Measurements from ENCODE around the gene ARFGEF3. TPM values are rescaled to one million over a fixed set of nuclear protein-coding genes. Genes with fewer than 3 reads are reported as not detected.

Gene ARFGEF3
- total RNA-seq, 6 experiments from 2014 or later = 0.06 to 0.19 (median 0.08) TPM

GRCh38 chr6:138291849-138292181, 130.1 kb downstream of the ARFGEF3 start:
- Mint-ChIP-seq H3K27me3 (ENCODE audit: insufficient read depth) (no peaks in the 10 kb centered on the region; the same call in 1 of the 2 replicates), H3K4me1 (ENCODE audit: low read depth) (peaks cover 65% of the 10 kb centered on the region), H3K4me3 (no peak overlapping the region), H3K36me3 (ENCODE audit: low read depth) (no peaks in the 10 kb centered on the region), H3K27ac (no peak overlapping the region), H3K9me3 (no peaks in the 10 kb centered on the region)
- no peak for DNase-seq
- no peak for TF ChIP-seq CTCF (IDR thresholded peaks at IDR 0.05)

- peaks cover 63% of the 10 kb centered on the region for H3K4me1 Mint-ChIP-seq (ENCODE audit: low read depth)
- H3K9me3 Mint-ChIP-seq = no peaks in the 10 kb centered on the region
- no peaks in the 10 kb centered on the region; the same call in 1 of the 2 replicates for H3K27me3 Mint-ChIP-seq (ENCODE audit: insufficient read depth)
- H3K4me3 Mint-ChIP-seq = no peak overlapping the region
- no peak for DNase-seq
- H3K36me3 Mint-ChIP-seq (ENCODE audit: low read depth) = no peaks in the 10 kb centered on the region
- no peak overlapping the region for H3K27ac Mint-ChIP-seq
- TF ChIP-seq CTCF (IDR thresholded peaks at IDR 0.05) = no peak
These were observed 130.7 kb downstream of the ARFGEF3 start for GRCh38 chr6:138292482-138292881.

GRCh38 chr6:138293428-138294395, 132.0 kb downstream of the ARFGEF3 start:
- no peak for TF ChIP-seq CTCF (IDR thresholded peaks at IDR 0.05)
- Mint-ChIP-seq H3K4me1 (ENCODE audit: low read depth) (peaks cover 64% of the 10 kb centered on the region), H3K36me3 (ENCODE audit: low read depth) (no peaks in the 10 kb centered on the region), H3K4me3 (no peak overlapping the region; the same call in 1 of the 2 replicates), H3K9me3 (no peaks in the 10 kb centered on the region), H3K27me3 (ENCODE audit: insufficient read depth) (no peaks in the 10 kb centered on the region; the same call in 1 of the 2 replicates), H3K27ac (peak overlapping the region; percentile 40)
- DNase-seq = peak; percentile 43

GRCh38 chr6:138296381-138296780, 134.6 kb downstream of the ARFGEF3 start:
- H3K27ac Mint-ChIP-seq = no peak overlapping the region
- no peaks in the 10 kb centered on the region for H3K36me3 Mint-ChIP-seq (ENCODE audit: low read depth)
- H3K27me3 Mint-ChIP-seq (ENCODE audit: insufficient read depth) = no peaks in the 10 kb centered on the region; the same call in 1 of the 2 replicates
- no peak overlapping the region for H3K4me3 Mint-ChIP-seq
- no peaks in the 10 kb centered on the region for H3K9me3 Mint-ChIP-seq
- no peak for TF ChIP-seq CTCF (IDR thresholded peaks at IDR 0.05)
- DNase-seq = no peak
- H3K4me1 Mint-ChIP-seq (ENCODE audit: low read depth) = peaks cover 40% of the 10 kb centered on the region

- no peaks in the 10 kb centered on the region for H3K9me3 Mint-ChIP-seq
- TF ChIP-seq CTCF (IDR thresholded peaks at IDR 0.05) = no peak
These were observed 135.0 kb downstream of the ARFGEF3 start for GRCh38 chr6:138296786-138297185.

More at GRCh38 chr6:138296786-138297185, 135.0 kb downstream of the ARFGEF3 start:
- Mint-ChIP-seq H3K4me3 (no peak overlapping the region), H3K36me3 (ENCODE audit: low read depth) (no peaks in the 10 kb centered on the region), H3K27ac (no peak overlapping the region), H3K27me3 (ENCODE audit: insufficient read depth) (no peaks in the 10 kb centered on the region; the same call in 1 of the 2 replicates), H3K4me1 (ENCODE audit: low read depth) (peaks cover 40% of the 10 kb centered on the region)
- DNase-seq = no peak
